Measurements from ENCODE around the gene EHD4. TPM values are rescaled to one million over a fixed set of nuclear protein-coding genes. Genes with fewer than 3 reads are reported as not detected.

EHD4 gene
- total RNA-seq, 1 donor from 2014 or later: 20.9 TPM

GRCh38 chr15:41876007-41876406 lies 96.3 kb downstream of the EHD4 start:
- Mint-ChIP-seq H3K9me3 (ENCODE audit: unreplicated experiment) (no peaks in the 10 kb centered on the region), H3K27ac (ENCODE audit: unreplicated experiment) (no peak overlapping the region), H3K4me1 (ENCODE audit: unreplicated experiment) (no peaks in the 10 kb centered on the region), H3K27me3 (ENCODE audit: unreplicated experiment) (no peaks in the 10 kb centered on the region), H3K4me3 (ENCODE audit: unreplicated experiment) (no peak overlapping the region), H3K36me3 (ENCODE audit: unreplicated experiment) (peaks cover 4% of the 10 kb centered on the region)
- TF ChIP-seq CTCF (IDR thresholded peaks at IDR 0.05): no peak
- no peak for DNase-seq (ENCODE audit: extremely low spot score, unreplicated experiment)

GRCh38 chr15:41874736-41875135 lies 97.6 kb downstream of the EHD4 start:
- Mint-ChIP-seq H3K36me3 (ENCODE audit: unreplicated experiment) (peaks cover 4% of the 10 kb centered on the region), H3K4me3 (ENCODE audit: unreplicated experiment) (no peak overlapping the region), H3K9me3 (ENCODE audit: unreplicated experiment) (no peaks in the 10 kb centered on the region), H3K4me1 (ENCODE audit: unreplicated experiment) (no peaks in the 10 kb centered on the region), H3K27ac (ENCODE audit: unreplicated experiment) (no peak overlapping the region), H3K27me3 (ENCODE audit: unreplicated experiment) (no peaks in the 10 kb centered on the region)
- TF ChIP-seq CTCF (IDR thresholded peaks at IDR 0.05): no peak
- DNase-seq (ENCODE audit: extremely low spot score, unreplicated experiment): no peak

GRCh38 chr15:41873711-41874110 lies 98.6 kb downstream of the EHD4 start:
- Mint-ChIP-seq H3K27ac (ENCODE audit: unreplicated experiment) (no peak overlapping the region), H3K4me1 (ENCODE audit: unreplicated experiment) (no peaks in the 10 kb centered on the region), H3K9me3 (ENCODE audit: unreplicated experiment) (no peaks in the 10 kb centered on the region), H3K4me3 (ENCODE audit: unreplicated experiment) (no peak overlapping the region), H3K36me3 (ENCODE audit: unreplicated experiment) (peaks cover 4% of the 10 kb centered on the region), H3K27me3 (ENCODE audit: unreplicated experiment) (no peaks in the 10 kb centered on the region)
- DNase-seq (ENCODE audit: extremely low spot score, unreplicated experiment): no peak
- no peak for TF ChIP-seq CTCF (IDR thresholded peaks at IDR 0.05)

GRCh38 chr15:41872166-41872747 lies 100.1 kb downstream of the EHD4 start:
- Mint-ChIP-seq H3K27ac (ENCODE audit: unreplicated experiment) (no peak overlapping the region), H3K36me3 (ENCODE audit: unreplicated experiment) (peaks cover 2% of the 10 kb centered on the region), H3K4me1 (ENCODE audit: unreplicated experiment) (no peaks in the 10 kb centered on the region), H3K9me3 (ENCODE audit: unreplicated experiment) (no peaks in the 10 kb centered on the region), H3K4me3 (ENCODE audit: unreplicated experiment) (no peak overlapping the region), H3K27me3 (ENCODE audit: unreplicated experiment) (no peaks in the 10 kb centered on the region)
- DNase-seq (ENCODE audit: extremely low spot score, unreplicated experiment): no peak
- TF ChIP-seq CTCF (IDR thresholded peaks at IDR 0.05): no peak

- H3K27me3 Mint-ChIP-seq (ENCODE audit: unreplicated experiment): no peaks in the 10 kb centered on the region
- no peak for TF ChIP-seq CTCF (IDR thresholded peaks at IDR 0.05)
- H3K36me3 Mint-ChIP-seq (ENCODE audit: unreplicated experiment): peaks cover 2% of the 10 kb centered on the region
- H3K9me3 Mint-ChIP-seq (ENCODE audit: unreplicated experiment): no peaks in the 10 kb centered on the region
- H3K27ac Mint-ChIP-seq (ENCODE audit: unreplicated experiment): no peak overlapping the region
- no peak overlapping the region for H3K4me3 Mint-ChIP-seq (ENCODE audit: unreplicated experiment)
- H3K4me1 Mint-ChIP-seq (ENCODE audit: unreplicated experiment): no peaks in the 10 kb centered on the region
- no peak for DNase-seq (ENCODE audit: extremely low spot score, unreplicated experiment)
Observed at GRCh38 chr15:41871175-41871905, 101.0 kb downstream of the EHD4 start.

All from osteocyte (in vitro differentiated cells).